ENCODE data around the gene VPS11. TPM values are rescaled to one million over a fixed set of nuclear protein-coding genes. Genes with fewer than 3 reads are reported as not detected.
"Not testable (repeated sequence)": the region's sequence is repeated elsewhere in the genome, so short reads cannot be mapped to it uniquely, and the experiment has no call there.

Gene VPS11
- polyA plus RNA-seq, 1 experiment, result 15.9 TPM

DNA sequence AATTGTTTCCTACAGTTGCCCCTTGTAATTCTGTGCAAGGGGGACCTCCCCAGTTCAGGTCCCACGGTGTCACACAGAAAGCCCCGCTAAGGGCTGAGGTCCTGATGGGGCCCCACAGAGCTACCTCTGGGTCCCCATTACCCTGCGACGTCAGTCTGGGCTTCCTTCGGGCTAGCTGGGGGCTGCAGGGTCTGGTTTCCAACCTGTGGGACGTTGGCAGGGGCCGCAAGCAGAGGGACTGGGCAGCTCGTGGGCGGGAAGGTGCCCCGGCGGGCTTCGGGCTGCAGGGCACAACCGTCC lies 37.6 kb upstream of the VPS11 start:
- DNase-seq (ENCODE audit: low read depth), result no peak
- CTCF ChIA-PET, result interaction anchor here (0.7 to 2.0 kb wide), 3 partner anchors 10 to 340 kb away, joined by 3 to 13 read pairs (median 6); partner anchors contain the start of genes RPS25 and TRAPPC4
- H3K27me3 ChIP-seq (ENCODE audit: control insufficient read depth, insufficient read depth, low read length), result no peaks in the 10 kb centered on the region
- H3K36me3 ChIP-seq (ENCODE audit: control insufficient read depth, insufficient read depth, low read length), result peaks cover 1% of the 10 kb centered on the region
- POLR2A ChIA-PET, result no interaction called here
- TF ChIP-seq, protein P1, sequence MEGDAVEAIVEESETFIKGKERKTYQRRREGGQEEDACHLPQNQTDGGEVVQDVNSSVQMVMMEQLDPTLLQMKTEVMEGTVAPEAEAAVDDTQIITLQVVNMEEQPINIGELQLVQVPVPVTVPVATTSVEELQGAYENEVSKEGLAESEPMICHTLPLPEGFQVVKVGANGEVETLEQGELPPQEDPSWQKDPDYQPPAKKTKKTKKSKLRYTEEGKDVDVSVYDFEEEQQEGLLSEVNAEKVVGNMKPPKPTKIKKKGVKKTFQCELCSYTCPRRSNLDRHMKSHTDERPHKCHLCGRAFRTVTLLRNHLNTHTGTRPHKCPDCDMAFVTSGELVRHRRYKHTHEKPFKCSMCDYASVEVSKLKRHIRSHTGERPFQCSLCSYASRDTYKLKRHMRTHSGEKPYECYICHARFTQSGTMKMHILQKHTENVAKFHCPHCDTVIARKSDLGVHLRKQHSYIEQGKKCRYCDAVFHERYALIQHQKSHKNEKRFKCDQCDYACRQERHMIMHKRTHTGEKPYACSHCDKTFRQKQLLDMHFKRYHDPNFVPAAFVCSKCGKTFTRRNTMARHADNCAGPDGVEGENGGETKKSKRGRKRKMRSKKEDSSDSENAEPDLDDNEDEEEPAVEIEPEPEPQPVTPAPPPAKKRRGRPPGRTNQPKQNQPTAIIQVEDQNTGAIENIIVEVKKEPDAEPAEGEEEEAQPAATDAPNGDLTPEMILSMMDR (IDR thresholded peaks at IDR 0.05; ENCODE audit: insufficient read depth, low read depth, low read length), result no peak
- peak overlapping the region; percentile 90 for H3K4me3 ChIP-seq (ENCODE audit: low read depth, low read length)

DNA sequence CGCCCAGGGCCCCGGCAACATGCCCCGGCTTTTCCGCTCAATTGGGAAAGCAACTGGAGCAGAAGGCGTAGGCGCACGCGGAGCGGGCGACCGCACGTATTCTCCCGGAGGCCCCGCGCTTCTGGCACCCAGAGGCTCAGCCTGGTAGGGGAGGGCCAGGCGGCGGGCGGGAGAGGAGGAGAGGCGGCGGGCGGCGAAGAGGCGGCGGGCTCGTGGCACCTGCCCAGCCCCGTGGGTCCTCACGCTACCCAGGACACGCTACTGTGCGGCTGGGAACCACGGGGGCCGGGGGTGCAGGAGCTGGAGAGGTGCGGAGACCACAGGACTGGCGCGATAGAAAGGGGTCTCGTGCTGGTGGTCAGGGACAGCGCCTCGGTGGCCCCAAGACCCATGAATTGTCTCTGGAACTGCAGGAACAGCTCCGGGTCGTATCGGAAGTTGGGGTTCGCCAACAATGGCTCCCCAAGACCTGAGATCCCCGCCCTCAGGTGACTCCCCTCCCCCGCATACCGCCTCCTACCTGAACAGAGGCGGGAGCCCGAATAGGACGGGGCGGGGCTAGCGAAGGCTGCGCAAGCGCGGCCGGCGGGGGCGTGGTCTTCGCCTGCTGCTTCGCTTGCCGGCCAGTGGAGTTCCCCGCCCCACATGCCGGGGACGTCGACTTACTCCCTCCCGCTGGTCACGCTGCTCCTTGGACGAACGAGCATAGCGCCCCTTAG lies 37.1 kb upstream of the VPS11 start, which contains the start of gene SLC37A4:
Gene SLC37A4, minus strand, starts transcription at position 549 of the 719 bp plus-strand sequence.
- H3K36me3 ChIP-seq (ENCODE audit: control insufficient read depth, insufficient read depth, low read length), result peaks cover 1% of the 10 kb centered on the region; the same call in 1 of the 2 replicates
- H3K4me3 ChIP-seq (ENCODE audit: low read depth, low read length), result peak within 1 kb of the TSS; percentile 90
- TF ChIP-seq, protein P1 (IDR thresholded peaks at IDR 0.05; ENCODE audit: insufficient read depth, low read depth, low read length), result peak; percentile 94
- POLR2A ChIA-PET, result no interaction called here
- CTCF ChIA-PET, result interaction anchor here (0.7 to 2.0 kb wide), 3 partner anchors 11 to 341 kb away, joined by 3 to 13 read pairs (median 6); partner anchors contain the start of genes RPS25 and TRAPPC4
- H3K27me3 ChIP-seq (ENCODE audit: control insufficient read depth, insufficient read depth, low read length), result no peaks in the 10 kb centered on the region
- peak; percentile 85 for DNase-seq (ENCODE audit: low read depth)

DNA sequence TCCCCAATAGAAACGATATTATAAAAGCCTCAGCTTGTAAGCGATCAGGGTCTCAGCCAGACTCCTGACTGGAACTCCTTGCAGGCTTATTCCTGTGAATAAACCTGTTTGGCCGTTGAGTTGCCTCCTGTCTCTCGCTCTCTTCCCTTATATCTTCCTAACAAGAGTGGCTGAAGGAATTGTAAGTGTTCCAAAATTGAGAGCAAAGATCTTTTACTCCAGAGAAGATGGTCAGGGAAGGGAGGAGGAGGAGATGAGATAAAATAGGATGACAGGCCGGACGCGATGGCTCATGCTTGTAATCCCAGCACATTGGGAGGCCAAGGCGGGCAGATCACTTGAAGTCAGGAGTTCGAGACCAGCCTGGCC lies 35.7 kb upstream of the VPS11 start:
- TF ChIP-seq, protein P1 (IDR thresholded peaks at IDR 0.05; ENCODE audit: insufficient read depth, low read depth, low read length), result no peak
- no peak for DNase-seq (ENCODE audit: low read depth)
- POLR2A ChIA-PET, result no interaction called here
- Histone ChIP-seq H3K4me3 (ENCODE audit: low read depth, low read length) (no peak overlapping the region), H3K36me3 (ENCODE audit: control insufficient read depth, insufficient read depth, low read length) (no peaks in the 10 kb centered on the region), H3K27me3 (ENCODE audit: control insufficient read depth, insufficient read depth, low read length) (no peaks in the 10 kb centered on the region)
- CTCF ChIA-PET, result interaction anchor here (1.0 to 1.9 kb wide), 3 partner anchors 16 to 342 kb away, joined by 3 to 7 read pairs (median 6); partner anchors contain the start of gene HYOU1

DNA sequence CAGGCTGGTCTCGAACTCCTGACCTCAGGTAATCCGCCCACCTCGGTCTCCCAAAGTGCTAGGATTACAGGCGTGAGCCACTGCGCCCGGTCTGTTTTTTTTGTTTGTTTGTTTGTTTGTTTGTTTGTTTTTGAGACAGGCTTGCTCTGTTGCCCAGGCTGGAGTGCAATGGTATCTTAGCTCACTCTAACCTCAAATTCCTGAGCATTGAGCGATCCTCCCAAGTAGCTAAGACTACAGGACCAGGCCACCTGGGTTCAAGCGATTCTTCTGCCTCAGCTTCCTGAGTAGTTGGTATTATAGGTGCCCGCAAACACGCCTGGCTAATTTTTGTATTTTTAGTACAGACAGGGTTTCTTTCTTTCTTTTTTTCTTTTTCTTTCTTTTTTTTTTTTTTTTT lies 34.2 kb upstream of the VPS11 start:
- H3K4me3 ChIP-seq (ENCODE audit: low read depth, low read length); POLR2A ChIA-PET; H3K36me3 ChIP-seq (ENCODE audit: control insufficient read depth, insufficient read depth, low read length); DNase-seq (ENCODE audit: low read depth); H3K27me3 ChIP-seq (ENCODE audit: control insufficient read depth, insufficient read depth, low read length): not testable (repeated sequence)
- CTCF ChIA-PET, result interaction anchor here (0.9 to 1.3 kb wide), 3 partner anchors 9 to 344 kb away, joined by 3 read pairs; no protein-coding TSS in a partner anchor

DNA sequence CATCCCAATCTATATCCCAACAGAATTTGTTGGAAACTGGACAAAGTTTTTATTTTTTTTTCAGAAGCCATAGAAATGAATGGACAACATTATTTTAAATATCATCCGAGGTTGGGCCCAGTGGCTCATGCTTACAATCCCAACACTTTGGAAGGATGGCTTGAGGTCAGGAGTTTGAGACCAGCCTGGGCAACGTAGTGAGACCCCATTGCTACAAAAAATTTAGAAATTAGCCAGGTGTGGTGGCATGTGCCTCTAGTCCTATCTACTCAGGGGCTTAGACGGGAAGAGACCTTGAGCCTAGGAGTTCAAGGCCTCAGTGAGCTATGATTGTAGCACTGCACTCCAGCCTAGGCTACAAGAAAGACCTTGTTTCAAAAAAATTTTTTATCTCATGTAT lies 32.8 kb upstream of the VPS11 start:
- H3K4me3 ChIP-seq (ENCODE audit: low read depth, low read length), result no peak overlapping the region
- H3K27me3 ChIP-seq (ENCODE audit: control insufficient read depth, insufficient read depth, low read length), result no peaks in the 10 kb centered on the region
- H3K36me3 ChIP-seq (ENCODE audit: control insufficient read depth, insufficient read depth, low read length), result no peaks in the 10 kb centered on the region
- CTCF ChIA-PET, result no interaction called here
- POLR2A ChIA-PET, result no interaction called here
- TF ChIP-seq, protein P1 (IDR thresholded peaks at IDR 0.05; ENCODE audit: insufficient read depth, low read depth, low read length), result no peak
- no peak for DNase-seq (ENCODE audit: low read depth)

DNA sequence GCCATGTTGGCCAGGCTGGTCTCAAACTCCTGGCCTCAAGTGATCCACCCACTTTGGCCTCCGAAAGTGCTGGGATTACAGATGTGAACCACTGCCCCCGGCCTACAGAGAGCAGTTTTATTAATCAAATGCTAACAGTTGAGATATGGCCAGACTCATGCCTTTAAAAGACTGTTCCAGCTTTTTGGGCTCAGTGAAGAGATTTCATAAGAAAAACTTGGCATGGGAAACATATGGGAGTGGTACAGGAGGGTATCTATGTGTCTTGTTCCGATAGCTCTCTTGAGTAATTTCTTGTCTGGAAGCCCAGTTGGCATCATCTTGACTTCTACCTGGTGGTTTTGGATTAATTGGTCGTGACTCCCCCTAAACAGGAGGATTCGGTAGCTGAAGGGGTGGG lies 28.7 kb upstream of the VPS11 start:
- Histone ChIP-seq H3K27me3 (ENCODE audit: control insufficient read depth, insufficient read depth, low read length) (no peaks in the 10 kb centered on the region), H3K36me3 (ENCODE audit: control insufficient read depth, insufficient read depth, low read length) (no peaks in the 10 kb centered on the region), H3K4me3 (ENCODE audit: low read depth, low read length) (no peak overlapping the region)
- DNase-seq (ENCODE audit: low read depth), result no peak
- TF ChIP-seq, protein P1 (IDR thresholded peaks at IDR 0.05; ENCODE audit: insufficient read depth, low read depth, low read length), result no peak
- CTCF ChIA-PET, result no interaction called here
- POLR2A ChIA-PET, result no interaction called here

DNA sequence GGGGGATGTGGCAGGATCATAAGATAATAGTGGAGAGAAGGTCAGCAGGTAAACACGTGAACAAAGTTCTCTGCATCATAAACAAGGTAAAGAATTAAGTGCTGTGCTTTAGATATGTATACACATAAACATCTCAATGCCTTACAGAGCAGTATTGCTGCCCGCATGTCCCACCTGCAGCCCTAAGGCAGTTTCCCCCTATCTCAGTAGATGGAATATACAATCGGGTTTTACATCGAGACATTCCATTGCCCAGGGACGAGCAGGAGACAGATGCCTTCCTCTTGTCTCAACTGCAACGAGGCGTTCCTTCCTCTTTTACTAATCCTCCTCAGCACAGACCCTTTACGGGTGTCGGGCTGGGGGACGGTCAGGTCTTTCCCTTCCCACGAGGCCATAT lies 28.1 kb upstream of the VPS11 start:
- DNase-seq (ENCODE audit: low read depth); H3K27me3 ChIP-seq (ENCODE audit: control insufficient read depth, insufficient read depth, low read length); POLR2A ChIA-PET; CTCF ChIA-PET; H3K4me3 ChIP-seq (ENCODE audit: low read depth, low read length); H3K36me3 ChIP-seq (ENCODE audit: control insufficient read depth, insufficient read depth, low read length): not testable (repeated sequence)

All from BJ (cell line).